Stimulated activated CD4-positive, alpha-beta T cell treated with anti-CD3 and anti-CD28 coated beads, Interleukin-1b, Interleukin-23, amount 100 ng/mL, for 48 hours (primary cell): ENCODE data around the gene CDK4.

Source experiments
- DNase-seq: peaks from one replicate; pipeline ENCODE4 v3.0.0-alpha.2; 2020

CDK4 gene

DNA sequence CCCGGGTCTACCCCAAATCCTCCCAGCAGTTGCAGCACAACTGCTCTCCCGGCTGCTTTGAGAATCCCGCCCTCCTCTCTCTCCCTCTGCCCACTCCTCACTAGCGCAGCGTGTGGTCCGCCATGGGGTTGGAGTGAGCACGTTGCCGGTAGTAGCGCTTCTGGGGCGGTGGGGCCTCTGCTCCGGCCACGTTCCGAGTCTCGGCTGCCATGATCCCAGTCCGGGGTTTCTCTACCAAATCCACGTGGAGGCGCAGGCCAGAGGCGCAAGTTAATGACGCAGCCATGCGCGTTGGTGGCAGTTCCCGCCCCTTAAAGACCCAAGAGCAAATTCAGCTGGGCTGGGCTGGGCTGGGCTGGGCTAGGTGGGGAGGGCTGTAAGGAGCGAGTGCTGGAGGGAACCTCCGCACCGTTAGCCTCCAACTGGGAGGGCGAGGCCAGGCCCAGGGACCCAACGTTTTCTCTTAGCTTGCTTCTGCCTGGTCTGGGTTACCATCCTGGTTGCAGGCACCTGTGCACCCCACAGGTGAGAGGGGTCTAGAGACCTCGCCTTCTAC lies 19.8 kb upstream of the CDK4 start, which contains the start of gene METTL1:
TSS of gene METTL1 (minus strand) at position 233 of the 556 bp plus-strand sequence. CDS start at position 211, 22 bp downstream.
- peak; percentile 96 for DNase-seq

DNA sequence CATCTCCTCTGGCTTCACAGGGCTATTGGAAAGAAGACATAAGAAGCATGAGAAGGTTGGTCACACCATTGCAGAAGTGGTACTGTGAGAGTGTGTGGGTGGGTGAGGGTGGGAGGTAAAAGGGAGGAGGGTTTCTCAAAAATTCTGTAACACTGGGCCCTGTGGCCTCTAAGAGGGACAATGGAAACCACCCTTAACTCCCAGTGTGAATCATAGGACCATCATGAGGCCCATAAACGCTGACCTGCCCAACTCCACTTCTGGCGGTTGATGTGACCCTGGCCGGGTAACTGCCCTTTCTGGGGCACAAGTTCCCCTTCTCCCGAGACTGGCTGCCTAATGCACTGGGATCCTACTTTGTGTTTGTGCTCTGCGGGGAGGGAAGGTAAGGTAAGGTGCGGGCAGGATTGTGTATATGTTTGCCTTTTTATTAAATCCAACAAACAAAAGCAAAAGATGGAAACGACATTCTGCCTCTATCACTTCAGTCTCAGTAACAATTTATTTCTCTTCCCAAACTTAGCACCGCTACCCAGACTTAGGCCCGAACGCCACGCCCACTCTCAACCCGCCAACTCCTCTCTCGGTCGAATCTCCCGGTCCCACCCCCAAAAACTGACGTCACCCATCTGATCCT lies 19.2 kb upstream of the CDK4 start:
- DNase-seq: peak; percentile 91

DNA sequence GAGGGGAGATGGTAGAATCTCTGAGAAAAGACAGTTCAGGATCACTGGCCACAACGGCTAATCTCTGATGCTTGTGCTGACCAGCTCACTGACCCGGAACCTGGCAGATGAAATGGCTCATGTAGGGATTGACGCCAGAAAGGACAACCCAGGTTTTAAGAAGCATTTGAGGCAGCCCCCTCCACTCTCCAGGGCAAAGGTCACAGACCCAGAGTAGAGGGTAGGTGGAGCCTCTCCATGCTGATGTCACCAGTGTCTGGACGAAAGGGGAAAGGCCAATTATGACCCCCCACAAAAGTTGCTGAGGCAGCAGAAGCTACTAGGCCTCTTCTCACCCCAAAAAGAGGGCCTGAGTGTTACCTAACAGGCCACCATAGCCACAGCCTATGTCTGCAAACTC lies 18.6 kb upstream of the CDK4 start:
- no peak for DNase-seq

DNA sequence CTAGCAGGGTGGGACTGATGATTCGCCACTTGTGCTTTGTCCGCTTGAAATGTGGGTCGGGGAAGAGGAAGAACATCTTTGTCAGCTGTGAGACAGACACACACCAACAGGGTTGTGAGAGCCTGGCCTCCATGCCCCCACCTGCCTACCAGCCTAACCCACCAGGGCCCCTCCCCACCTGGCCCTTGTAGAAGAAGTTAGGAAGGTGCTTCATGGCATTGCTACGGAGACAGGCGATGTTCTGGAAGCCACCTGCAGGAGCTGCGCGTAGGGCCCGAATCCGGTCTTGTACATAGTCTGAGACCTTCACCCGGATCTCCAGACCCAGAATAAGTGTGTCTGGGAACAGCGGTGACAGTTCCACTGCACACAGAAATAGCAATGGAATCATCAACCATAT lies 17.5 kb upstream of the CDK4 start:
- DNase-seq: no peak

DNA sequence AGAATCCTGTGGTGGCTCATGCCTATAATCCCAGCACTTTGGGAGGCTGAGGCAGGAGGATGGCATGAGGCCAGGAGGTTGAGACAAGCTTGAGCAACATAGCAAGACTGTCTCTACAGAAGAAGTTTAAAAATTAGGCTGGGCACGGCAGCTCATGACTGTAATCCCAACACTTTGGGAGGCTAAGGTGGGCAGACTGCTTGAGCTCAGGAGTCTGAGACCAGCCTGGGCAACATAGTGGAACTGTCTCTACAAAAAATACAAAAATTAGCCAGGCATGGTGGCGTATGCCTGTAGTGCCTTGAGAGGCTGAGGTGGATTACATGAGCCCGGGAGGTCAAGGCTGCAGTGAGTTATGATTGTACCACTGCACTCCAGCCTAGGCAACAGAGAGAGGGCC lies 15.8 kb upstream of the CDK4 start:
- DNase-seq: no peak

DNA sequence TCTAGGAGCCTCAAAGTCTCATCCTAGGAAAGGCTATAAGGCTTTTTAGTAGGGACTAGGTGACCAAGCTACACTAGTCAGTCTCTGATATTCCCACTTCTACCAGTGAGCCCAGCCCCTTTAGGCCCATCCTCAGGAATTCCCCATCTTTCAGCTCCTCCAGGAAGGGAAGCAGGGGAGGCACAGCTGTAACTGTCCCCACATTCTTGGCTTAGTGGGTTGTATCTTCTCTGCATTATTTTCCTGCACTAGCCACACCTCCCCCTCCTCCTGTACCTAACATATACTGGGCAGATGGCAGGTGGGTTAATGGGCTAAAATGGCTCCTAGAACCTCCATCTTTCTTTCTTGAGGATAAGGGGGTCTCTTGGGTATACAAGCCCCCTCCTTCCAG lies 15.2 kb upstream of the CDK4 start:
- DNase-seq: no peak

GRCh38 chr12:57766464-57767304 lies 14.6 kb upstream of the CDK4 start, which contains the start of gene CYP27B1:
Gene CYP27B1 (minus strand): TSS chr12:57767078. CDS start chr12:57767041, 37 bp downstream.
- no peak for DNase-seq

- peak; percentile 17 for DNase-seq
Measured at GRCh38 chr12:57765698-57766463, 13.8 kb upstream of the CDK4 start.

DNA sequence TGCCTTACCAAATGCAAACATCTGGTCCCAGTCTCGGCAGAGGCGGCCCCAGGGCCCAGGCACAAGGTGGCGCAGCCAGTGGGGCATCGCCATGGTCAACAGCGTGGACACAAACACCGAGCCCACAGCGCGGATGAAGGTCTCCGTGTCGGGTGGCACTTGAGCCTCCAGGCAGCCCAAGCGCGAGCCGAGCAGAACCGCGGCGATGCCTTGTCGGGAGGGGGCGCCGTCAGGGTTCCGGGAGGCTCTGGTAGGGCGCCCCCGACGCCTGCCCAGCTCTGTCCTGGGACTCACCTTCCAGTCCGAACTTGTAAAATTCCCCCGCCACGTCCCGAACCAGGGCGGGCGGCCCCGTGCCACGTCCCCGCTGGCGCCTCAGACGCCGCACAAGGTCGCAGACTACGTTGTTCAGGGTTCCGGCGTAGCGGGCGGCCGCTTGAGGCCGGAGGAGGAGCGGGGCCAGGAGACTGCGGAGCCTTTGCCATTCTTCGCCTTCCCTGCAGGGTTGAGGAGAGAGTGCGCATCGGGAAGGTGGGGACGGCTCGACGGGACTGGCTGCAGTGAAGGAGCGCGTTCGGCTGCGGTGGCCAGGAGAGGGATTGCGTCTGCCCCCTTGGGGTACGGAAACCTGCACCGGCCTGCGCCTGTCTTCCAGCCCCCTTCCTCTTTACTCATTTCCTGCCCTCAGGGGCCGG lies 13.0 kb upstream of the CDK4 start:
- peak; percentile 68 for DNase-seq

- DNase-seq: peak; percentile 49
Measured at GRCh38 chr12:57764662-57765002, 12.5 kb upstream of the CDK4 start.

GRCh38 chr12:57763881-57764661 lies 12.0 kb upstream of the CDK4 start:
- DNase-seq: no peak

DNA sequence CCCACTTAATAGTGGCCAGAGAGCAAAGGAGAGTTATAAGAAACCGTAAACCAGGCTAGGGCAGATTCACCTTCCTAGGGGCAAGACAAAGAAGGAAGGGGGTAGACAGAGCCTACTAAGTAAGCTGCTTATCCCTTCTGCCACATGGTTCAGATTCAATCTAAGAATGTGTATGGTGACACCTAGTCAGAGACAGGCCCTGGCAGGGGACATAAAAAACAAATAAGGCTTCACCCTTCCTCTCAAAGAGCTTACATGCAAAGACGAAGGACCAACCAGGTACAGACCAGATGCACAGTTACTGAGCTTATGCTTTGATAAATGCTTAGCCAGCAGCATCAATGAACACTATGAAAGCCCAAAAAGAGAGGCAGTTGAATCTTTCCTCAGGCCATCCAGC lies 10.4 kb upstream of the CDK4 start:
- no peak for DNase-seq

DNA sequence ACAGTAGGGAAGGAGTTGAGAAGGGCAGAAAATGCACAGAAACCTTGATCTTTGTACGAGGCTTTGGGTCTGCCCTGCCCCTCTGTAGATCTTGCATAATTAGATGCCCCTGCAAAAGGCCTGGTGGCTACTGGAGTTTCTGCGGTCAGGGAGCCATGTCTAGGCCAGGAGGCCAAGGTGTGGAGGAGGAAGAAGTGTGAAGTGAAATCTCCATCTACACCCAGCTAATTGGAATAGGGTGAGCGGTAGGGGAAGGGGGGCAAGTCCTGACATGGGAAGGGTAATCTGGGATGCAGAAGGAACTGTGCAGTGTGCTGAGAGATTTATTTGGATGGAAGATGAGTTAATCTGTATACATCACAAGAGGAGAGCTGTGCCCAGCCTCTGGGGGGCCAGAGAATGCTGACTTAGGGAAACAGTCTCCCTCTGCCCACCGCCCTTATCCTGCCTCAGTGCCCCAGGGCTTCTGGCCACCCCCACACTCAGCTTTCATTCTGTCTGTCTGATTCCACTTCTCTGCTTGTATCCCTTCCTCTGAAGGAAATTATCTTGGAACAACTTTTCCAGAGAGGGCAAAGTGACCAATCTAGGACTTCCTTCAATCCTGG lies 9.4 kb upstream of the CDK4 start:
- DNase-seq: no peak

GRCh38 chr12:57760347-57760982 lies 8.4 kb upstream of the CDK4 start:
- no peak for DNase-seq

DNA sequence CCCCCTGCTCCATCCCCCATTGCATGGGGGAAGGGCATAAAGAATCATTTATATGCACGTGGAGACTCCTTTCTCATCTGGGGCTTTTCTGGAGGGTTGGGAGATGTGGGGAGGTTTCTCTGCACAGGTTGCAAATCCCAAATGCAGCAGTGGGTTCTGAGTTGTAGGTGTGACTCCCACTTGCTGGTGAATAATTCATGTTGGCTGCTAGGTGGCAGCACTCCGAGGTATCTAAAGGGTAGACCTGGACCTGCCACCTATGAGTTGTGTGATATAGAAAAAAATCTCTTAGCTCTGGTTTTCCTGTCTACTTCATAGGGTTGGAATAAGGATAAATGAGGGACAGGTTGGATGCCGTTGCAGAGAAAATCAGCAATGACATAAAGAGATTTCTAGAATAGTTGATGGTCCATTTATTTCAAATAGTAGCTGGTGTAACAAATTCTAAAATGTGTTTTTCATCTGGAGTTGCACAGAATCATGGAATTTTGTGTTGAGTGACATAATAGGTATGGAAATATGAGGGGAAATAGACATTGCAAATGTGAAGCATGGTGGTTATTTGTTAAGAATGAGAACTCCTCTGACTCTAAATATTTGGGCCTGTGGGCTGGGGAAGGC lies 7.4 kb upstream of the CDK4 start:
- no peak for DNase-seq

- no peak for DNase-seq
Measured at GRCh38 chr12:57758552-57759359, 6.6 kb upstream of the CDK4 start.

- DNase-seq: no peak
Measured at GRCh38 chr12:57757771-57758170, 5.7 kb upstream of the CDK4 start.

DNA sequence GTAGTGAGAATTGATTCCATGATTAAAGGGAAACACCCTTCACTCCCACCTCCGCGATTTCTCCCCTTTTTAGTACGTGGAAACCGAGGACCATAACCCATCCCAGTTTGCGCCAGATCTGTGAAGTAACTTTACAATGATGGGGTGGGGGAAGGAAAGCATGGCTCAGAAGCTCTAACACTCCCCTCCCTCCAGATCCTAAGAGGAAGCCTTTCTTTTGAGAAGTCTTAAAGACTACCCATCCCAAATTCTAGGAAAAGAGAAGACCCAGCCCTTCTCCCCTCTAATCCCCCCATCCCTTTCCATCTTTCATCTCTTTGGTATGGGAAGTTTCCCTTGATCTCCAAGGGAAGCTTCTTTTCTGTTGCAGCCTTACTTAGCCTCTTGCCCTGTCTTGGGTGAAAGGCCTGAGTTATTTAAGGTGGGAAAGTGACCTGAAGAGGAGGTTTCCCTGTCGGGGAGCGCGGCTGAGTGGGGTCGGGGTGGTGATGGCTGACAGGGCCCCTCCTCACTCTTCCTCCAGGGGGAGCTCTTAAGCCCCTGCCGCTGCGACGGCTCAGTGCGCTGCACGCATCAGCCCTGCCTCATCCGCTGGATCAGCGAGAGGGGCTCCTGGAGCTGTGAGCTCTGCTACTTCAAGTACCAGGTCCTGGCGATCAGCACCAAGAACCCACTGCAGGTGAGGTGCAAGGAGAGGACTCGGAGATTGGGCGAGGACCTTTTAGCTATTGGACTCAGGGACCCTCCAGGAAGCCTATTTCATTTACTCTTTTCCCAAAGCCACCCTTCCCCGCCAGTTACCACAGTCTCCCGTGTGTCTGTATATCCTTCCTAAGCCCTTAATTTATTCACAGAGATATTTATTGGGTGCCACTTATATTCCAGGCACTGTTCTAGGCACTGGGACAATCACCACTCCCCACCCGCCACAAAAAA lies 4.6 kb upstream of the CDK4 start:
- DNase-seq: peak; percentile 73
